ENCODE data around the gene CYGB. TPM values are rescaled to one million over a fixed set of nuclear protein-coding genes. Genes with fewer than 3 reads are reported as not detected.
A peak's percentile ranks its signal among the peaks of the same experiment; 100 is the strongest.

The CYGB gene
- total and polyA plus RNA-seq, 9 of the 15 experiments (the other 6 are each of a cell fraction or from before 2014, with no cell fraction given) = 0.08 to 0.95 (median 0.18) TPM; not detected in 5

DNA sequence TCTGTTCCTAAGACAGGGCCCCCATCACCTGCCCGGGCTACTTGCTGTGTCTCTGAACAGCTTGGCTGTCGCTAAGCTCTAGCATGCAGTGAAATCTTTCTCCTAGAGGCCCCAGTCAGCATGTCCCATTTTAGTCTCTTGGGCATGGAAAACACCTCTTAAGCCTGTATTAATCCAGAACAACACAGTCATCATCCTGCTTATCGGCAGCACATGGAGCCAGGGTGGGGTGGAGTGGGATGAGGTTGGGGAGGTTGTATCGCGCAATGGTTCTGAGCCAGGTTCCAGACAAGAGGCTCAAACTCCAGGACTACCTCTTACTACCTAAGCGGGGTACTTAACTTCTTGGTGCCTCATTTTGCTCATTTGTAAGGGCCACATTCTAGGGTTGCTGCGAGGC, 40.4 kb upstream of the CYGB start (continued):
- TF ChIP-seq, protein P1, sequence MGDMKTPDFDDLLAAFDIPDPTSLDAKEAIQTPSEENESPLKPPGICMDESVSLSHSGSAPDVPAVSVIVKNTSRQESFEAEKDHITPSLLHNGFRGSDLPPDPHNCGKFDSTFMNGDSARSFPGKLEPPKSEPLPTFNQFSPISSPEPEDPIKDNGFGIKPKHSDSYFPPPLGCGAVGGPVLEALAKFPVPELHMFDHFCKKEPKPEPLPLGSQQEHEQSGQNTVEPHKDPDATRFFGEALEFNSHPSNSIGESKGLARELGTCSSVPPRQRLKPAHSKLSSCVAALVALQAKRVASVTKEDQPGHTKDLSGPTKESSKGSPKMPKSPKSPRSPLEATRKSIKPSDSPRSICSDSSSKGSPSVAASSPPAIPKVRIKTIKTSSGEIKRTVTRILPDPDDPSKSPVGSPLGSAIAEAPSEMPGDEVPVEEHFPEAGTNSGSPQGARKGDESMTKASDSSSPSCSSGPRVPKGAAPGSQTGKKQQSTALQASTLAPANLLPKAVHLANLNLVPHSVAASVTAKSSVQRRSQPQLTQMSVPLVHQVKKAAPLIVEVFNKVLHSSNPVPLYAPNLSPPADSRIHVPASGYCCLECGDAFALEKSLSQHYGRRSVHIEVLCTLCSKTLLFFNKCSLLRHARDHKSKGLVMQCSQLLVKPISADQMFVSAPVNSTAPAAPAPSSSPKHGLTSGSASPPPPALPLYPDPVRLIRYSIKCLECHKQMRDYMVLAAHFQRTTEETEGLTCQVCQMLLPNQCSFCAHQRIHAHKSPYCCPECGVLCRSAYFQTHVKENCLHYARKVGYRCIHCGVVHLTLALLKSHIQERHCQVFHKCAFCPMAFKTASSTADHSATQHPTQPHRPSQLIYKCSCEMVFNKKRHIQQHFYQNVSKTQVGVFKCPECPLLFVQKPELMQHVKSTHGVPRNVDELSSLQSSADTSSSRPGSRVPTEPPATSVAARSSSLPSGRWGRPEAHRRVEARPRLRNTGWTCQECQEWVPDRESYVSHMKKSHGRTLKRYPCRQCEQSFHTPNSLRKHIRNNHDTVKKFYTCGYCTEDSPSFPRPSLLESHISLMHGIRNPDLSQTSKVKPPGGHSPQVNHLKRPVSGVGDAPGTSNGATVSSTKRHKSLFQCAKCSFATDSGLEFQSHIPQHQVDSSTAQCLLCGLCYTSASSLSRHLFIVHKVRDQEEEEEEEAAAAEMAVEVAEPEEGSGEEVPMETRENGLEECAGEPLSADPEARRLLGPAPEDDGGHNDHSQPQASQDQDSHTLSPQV (IDR thresholded peaks at IDR 0.05) = peak; percentile 78
- TF ChIP-seq ZC3H11A (IDR thresholded peaks at IDR 0.05; ENCODE audit: low read depth, low read length) = no peak
- TF ChIP-seq ZNF324 (CRISPR knock-in tag; IDR thresholded peaks at IDR 0.05) = no peak
- TF ChIP-seq CHD1 (IDR thresholded peaks at IDR 0.05; ENCODE audit: low read length) = no peak
- no peak for TF ChIP-seq RB1 (IDR thresholded peaks at IDR 0.05; ENCODE audit: low read depth)
- TF ChIP-seq TBL1XR1 (IDR thresholded peaks at IDR 0.05; ENCODE audit: low read length in 2 of 2) = no peak
- peak; percentile 78 for TF ChIP-seq ARID1B (IDR thresholded peaks at IDR 0.05)
- TF ChIP-seq CBFA2T2 (conservative IDR thresholded peaks at IDR 0.05) = 0 out of 2 replicates have a peak, but pooled peaks have one; percentile 41
- TF ChIP-seq CHCHD3 (CRISPR knock-in tag; IDR thresholded peaks at IDR 0.05) = no peak
- TF ChIP-seq, protein P2, sequence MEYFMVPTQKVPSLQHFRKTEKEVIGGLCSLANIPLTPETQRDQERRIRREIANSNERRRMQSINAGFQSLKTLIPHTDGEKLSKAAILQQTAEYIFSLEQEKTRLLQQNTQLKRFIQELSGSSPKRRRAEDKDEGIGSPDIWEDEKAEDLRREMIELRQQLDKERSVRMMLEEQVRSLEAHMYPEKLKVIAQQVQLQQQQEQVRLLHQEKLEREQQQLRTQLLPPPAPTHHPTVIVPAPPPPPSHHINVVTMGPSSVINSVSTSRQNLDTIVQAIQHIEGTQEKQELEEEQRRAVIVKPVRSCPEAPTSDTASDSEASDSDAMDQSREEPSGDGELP (CRISPR knock-in tag; IDR thresholded peaks at IDR 0.05; ENCODE audit: borderline replicate concordance) = no peak; the same call in 1 of the 2 replicates
- TF ChIP-seq NR2F6 (CRISPR knock-in tag; IDR thresholded peaks at IDR 0.05) = no peak
- 0 out of 2 replicates have a peak, but pooled peaks have one; percentile 30 for TF ChIP-seq EP400 (IDR thresholded peaks at IDR 0.05)
- peak; percentile 49 for TF ChIP-seq POLR2AphosphoS5 (IDR thresholded peaks at IDR 0.05; ENCODE audit: control insufficient read depth, insufficient read depth, low read depth, low read length)
- TF ChIP-seq PCBP1 (IDR thresholded peaks at IDR 0.05; ENCODE audit: low read depth, low read length, poor library complexity, severe bottlenecking) = no peak
- TF ChIP-seq HDGF (IDR thresholded peaks at IDR 0.05) = no peak
- TF ChIP-seq ZNF695 (CRISPR knock-in tag; IDR thresholded peaks at IDR 0.05) = no peak
- no peak for TF ChIP-seq ETV5 (CRISPR knock-in tag; IDR thresholded peaks at IDR 0.05; ENCODE audit: low read depth)
- TF ChIP-seq PRMT5 (CRISPR knock-in tag; IDR thresholded peaks at IDR 0.05) = no peak
- peak; percentile 53 for TF ChIP-seq TAL1 (IDR thresholded peaks at IDR 0.05)
- TF ChIP-seq, protein P3, sequence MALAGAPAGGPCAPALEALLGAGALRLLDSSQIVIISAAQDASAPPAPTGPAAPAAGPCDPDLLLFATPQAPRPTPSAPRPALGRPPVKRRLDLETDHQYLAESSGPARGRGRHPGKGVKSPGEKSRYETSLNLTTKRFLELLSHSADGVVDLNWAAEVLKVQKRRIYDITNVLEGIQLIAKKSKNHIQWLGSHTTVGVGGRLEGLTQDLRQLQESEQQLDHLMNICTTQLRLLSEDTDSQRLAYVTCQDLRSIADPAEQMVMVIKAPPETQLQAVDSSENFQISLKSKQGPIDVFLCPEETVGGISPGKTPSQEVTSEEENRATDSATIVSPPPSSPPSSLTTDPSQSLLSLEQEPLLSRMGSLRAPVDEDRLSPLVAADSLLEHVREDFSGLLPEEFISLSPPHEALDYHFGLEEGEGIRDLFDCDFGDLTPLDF (CRISPR knock-in tag; IDR thresholded peaks at IDR 0.05) = no peak
- TF ChIP-seq U2AF1 (optimal IDR thresholded peaks at IDR 0.05; ENCODE audit: low read depth, low read length) = no peak
- TF ChIP-seq, protein P4, sequence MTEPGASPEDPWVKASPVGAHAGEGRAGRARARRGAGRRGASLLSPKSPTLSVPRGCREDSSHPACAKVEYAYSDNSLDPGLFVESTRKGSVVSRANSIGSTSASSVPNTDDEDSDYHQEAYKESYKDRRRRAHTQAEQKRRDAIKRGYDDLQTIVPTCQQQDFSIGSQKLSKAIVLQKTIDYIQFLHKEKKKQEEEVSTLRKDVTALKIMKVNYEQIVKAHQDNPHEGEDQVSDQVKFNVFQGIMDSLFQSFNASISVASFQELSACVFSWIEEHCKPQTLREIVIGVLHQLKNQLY (CRISPR knock-in tag; conservative IDR thresholded peaks at IDR 0.05) = no peak
- no peak for TF ChIP-seq ELF4 (CRISPR knock-in tag; IDR thresholded peaks at IDR 0.05)
- TF ChIP-seq NFE2 (IDR thresholded peaks at IDR 0.05; ENCODE audit: low read depth) = peak; percentile 81
- TF ChIP-seq GABPB1 (CRISPR knock-in tag; IDR thresholded peaks at IDR 0.05) = no peak
- peak; percentile 65 for TF ChIP-seq DPF2 (IDR thresholded peaks at IDR 0.05)

Measured in K562 (cell line).